ENCODE measurements around the gene SLC16A10.
"Not testable (repeated sequence)": the region's sequence is repeated elsewhere in the genome, so short reads cannot be mapped to it uniquely, and the experiment has no call there.

SLC16A10 gene

GRCh38 chr6:111183702-111184517 is 96.6 kb downstream of the SLC16A10 start:
- Histone ChIP-seq H3K9me3 (ENCODE audit: control insufficient read depth, low read length) (no peaks in the 10 kb centered on the region), H3K4me3 (ENCODE audit: insufficient read depth, low read depth, low read length) (no peak overlapping the region), H3K36me3 (ENCODE audit: control insufficient read depth, insufficient read depth, low read length) (no peaks in the 10 kb centered on the region), H3K27me3 (ENCODE audit: control insufficient read depth, insufficient read depth, low read length, poor library complexity, severe bottlenecking) (no peaks in the 10 kb centered on the region), H3K4me1 (ENCODE audit: control insufficient read depth, insufficient read depth, low read length) (no peaks in the 10 kb centered on the region), H3K27ac (ENCODE audit: insufficient read depth, low read depth, low read length, poor library complexity, severe bottlenecking) (no peak overlapping the region)
- 86 to 88% methylated on average over 5 of the region's 5 CpGs for WGBS, 2 experiments

DNA sequence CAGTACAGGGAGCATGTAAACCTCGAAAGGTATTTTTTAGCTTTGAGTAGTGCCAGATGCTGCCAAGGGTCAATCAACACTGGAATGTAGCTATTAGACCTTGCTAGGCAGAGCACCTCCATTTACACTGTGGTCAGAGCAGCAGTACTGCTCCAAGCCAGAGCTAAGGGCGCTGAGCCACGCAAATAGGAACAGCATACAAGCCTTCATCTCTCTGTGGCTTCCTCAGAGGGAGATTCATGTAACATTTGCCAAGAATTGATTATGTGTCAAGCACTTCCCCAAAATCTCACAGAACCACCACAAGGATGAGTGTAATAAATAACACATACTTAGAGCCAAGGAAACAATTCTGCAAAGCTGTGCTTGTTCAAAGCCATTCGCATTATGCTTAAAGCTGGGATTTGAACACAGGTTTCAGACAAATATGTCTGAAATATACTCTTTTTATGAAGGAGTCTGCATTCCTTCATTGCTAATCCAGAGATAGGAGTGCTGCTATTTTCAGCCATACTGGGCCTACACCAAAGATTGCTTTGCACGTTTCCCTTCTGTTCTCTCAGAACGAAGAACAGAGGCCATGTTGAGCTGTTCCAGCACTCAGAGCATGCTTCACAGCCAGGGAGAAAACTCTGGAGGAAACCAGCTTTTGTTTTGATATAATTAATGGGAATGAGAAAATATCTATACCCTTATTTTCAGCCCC is 97.7 kb downstream of the SLC16A10 start:
- 92 to 94% methylated on average over 6 of the region's 6 CpGs for WGBS, 2 experiments

DNA sequence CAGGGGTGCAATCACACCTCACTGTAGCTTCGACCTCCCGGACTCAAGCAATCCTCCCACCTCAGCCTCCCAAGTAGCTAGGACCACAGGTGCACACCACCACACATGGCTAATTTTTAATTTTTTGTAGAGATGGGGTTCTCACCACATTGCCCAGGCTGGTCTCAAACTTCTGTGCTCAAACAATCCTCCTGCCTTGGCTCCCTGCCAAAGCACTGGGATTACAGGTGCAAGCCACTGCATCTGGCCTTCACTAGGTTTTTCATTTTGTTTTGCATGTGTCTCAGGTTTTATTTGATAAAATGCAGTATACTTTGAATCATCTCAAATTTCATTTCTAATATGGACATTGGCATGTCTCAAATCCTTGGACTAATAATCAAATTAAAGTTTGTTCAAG is 98.7 kb downstream of the SLC16A10 start:
- WGBS, 2 experiments = 94 to 96% methylated on average over 2 of the region's 2 CpGs

More for the DNA sequence above, 97.7 kb downstream of the SLC16A10 start:
- Histone ChIP-seq H3K36me3 (ENCODE audit: control insufficient read depth, insufficient read depth, low read length) (no peaks in the 10 kb centered on the region), H3K4me1 (ENCODE audit: control insufficient read depth, insufficient read depth, low read length) (no peaks in the 10 kb centered on the region), H3K4me3 (ENCODE audit: insufficient read depth, low read depth, low read length) (no peak overlapping the region), H3K9me3 (ENCODE audit: control insufficient read depth, low read length) (no peaks in the 10 kb centered on the region), H3K27ac (ENCODE audit: insufficient read depth, low read depth, low read length, poor library complexity, severe bottlenecking) (no peak overlapping the region), H3K27me3 (ENCODE audit: control insufficient read depth, insufficient read depth, low read length, poor library complexity, severe bottlenecking) (no peaks in the 10 kb centered on the region)

GRCh38 chr6:111187874-111188273 is 100.6 kb downstream of the SLC16A10 start:
- Histone ChIP-seq H3K9me3 (ENCODE audit: control insufficient read depth, low read length) (peaks cover 2% of the 10 kb centered on the region), H3K4me3 (ENCODE audit: insufficient read depth, low read depth, low read length) (no peak overlapping the region), H3K4me1 (ENCODE audit: control insufficient read depth, insufficient read depth, low read length) (no peaks in the 10 kb centered on the region), H3K27me3 (ENCODE audit: control insufficient read depth, insufficient read depth, low read length, poor library complexity, severe bottlenecking) (no peaks in the 10 kb centered on the region), H3K27ac (ENCODE audit: insufficient read depth, low read depth, low read length, poor library complexity, severe bottlenecking) (no peak overlapping the region), H3K36me3 (ENCODE audit: control insufficient read depth, insufficient read depth, low read length) (no peaks in the 10 kb centered on the region)
- 100% methylated on average over 1 of the region's 1 CpG for WGBS, 2 experiments

More for the DNA sequence above, 98.7 kb downstream of the SLC16A10 start:
- Histone ChIP-seq H3K9me3 (ENCODE audit: control insufficient read depth, low read length) (no peaks in the 10 kb centered on the region), H3K4me1 (ENCODE audit: control insufficient read depth, insufficient read depth, low read length) (no peaks in the 10 kb centered on the region), H3K4me3 (ENCODE audit: insufficient read depth, low read depth, low read length) (no peak overlapping the region), H3K27ac (ENCODE audit: insufficient read depth, low read depth, low read length, poor library complexity, severe bottlenecking) (no peak overlapping the region), H3K27me3 (ENCODE audit: control insufficient read depth, insufficient read depth, low read length, poor library complexity, severe bottlenecking) (no peaks in the 10 kb centered on the region), H3K36me3 (ENCODE audit: control insufficient read depth, insufficient read depth, low read length) (no peaks in the 10 kb centered on the region)

DNA sequence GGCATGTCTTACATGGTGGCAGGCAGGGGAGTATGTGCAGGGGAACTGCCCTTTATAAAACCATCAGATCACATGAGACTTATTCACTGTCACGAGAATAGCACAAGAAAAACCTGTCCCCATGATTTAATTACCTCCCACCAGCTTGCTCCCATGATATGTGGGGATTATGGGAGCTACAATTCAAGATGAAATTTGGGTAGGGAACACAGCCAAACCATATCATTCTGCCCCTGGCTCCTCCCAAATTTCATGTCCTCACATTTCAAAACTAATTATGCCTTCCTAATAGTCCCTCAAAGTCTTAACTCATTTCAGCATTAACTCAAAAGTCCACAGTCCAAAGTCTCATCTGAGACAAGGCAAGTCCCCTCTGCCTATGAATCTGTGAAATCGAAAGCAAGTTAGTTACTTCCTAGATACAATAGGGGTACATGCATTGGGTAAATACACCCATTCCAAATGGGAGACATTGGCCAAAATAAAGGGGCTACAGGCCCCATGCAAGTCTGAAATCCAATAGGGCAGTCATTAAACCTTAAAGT is 102.4 kb downstream of the SLC16A10 start:
- H3K4me3 ChIP-seq (ENCODE audit: insufficient read depth, low read depth, low read length); H3K36me3 ChIP-seq (ENCODE audit: control insufficient read depth, insufficient read depth, low read length); H3K27ac ChIP-seq (ENCODE audit: insufficient read depth, low read depth, low read length, poor library complexity, severe bottlenecking); H3K9me3 ChIP-seq (ENCODE audit: control insufficient read depth, low read length); H3K27me3 ChIP-seq (ENCODE audit: control insufficient read depth, insufficient read depth, low read length, poor library complexity, severe bottlenecking); H3K4me1 ChIP-seq (ENCODE audit: control insufficient read depth, insufficient read depth, low read length): not testable (repeated sequence)
- 81 to 87% methylated on average over 1 to 2 of the region's 2 CpGs for WGBS, 2 experiments

DNA sequence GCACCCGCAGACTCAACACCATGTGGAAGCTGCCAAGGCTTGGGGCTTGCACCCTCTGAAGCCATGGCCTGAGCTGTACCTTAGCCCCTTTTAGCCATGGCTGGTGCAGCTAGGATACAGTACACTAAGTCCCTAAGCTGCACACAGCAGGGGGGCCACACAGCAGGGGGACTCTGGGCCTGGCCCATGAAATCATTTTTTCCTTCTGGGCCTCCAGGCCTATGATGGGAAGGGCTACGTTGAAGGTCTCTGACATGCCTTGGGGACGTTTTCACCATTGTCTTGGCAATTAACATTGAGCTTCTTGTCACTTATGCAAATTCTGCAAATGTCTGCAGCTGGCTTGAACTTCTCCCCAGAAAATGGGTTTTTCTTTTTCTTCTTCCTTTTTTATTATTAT is 103.3 kb downstream of the SLC16A10 start:
- WGBS, 2 experiments = 90 to 97% methylated on average over 3 of the region's 3 CpGs

DNA sequence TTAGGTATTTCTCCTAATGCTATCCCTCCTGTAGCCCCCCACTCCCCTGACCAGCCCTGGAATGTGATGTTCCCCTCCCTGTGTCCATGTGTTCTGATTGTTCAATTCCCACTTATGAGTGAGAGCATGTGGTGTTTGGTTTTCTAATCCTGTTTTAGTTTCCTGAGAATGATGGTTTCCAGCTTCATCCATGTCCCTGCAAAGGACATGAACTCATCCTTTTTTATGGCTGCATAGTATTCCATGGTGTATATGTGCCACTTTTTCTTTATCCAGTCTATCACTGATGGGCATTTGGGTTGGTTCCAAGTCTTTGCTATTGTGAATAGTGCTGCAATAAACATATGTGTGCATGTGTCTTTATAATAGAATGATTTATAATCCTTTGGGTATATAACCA is 103.8 kb downstream of the SLC16A10 start:
- not testable (repeated sequence) for H3K4me3 ChIP-seq (ENCODE audit: insufficient read depth, low read depth, low read length); H3K36me3 ChIP-seq (ENCODE audit: control insufficient read depth, insufficient read depth, low read length); H3K4me1 ChIP-seq (ENCODE audit: control insufficient read depth, insufficient read depth, low read length); H3K9me3 ChIP-seq (ENCODE audit: control insufficient read depth, low read length); H3K27me3 ChIP-seq (ENCODE audit: control insufficient read depth, insufficient read depth, low read length, poor library complexity, severe bottlenecking); H3K27ac ChIP-seq (ENCODE audit: insufficient read depth, low read depth, low read length, poor library complexity, severe bottlenecking)

More for the DNA sequence above, 103.3 kb downstream of the SLC16A10 start:
- H3K9me3 ChIP-seq (ENCODE audit: control insufficient read depth, low read length) = peaks cover 2% of the 10 kb centered on the region
- no peaks in the 10 kb centered on the region for H3K36me3 ChIP-seq (ENCODE audit: control insufficient read depth, insufficient read depth, low read length)
- H3K27ac ChIP-seq (ENCODE audit: insufficient read depth, low read depth, low read length, poor library complexity, severe bottlenecking) = no peak overlapping the region
- no peak overlapping the region for H3K4me3 ChIP-seq (ENCODE audit: insufficient read depth, low read depth, low read length)
- H3K27me3 ChIP-seq (ENCODE audit: control insufficient read depth, insufficient read depth, low read length, poor library complexity, severe bottlenecking) = no peaks in the 10 kb centered on the region
- H3K4me1 ChIP-seq (ENCODE audit: control insufficient read depth, insufficient read depth, low read length) = no peaks in the 10 kb centered on the region

DNA sequence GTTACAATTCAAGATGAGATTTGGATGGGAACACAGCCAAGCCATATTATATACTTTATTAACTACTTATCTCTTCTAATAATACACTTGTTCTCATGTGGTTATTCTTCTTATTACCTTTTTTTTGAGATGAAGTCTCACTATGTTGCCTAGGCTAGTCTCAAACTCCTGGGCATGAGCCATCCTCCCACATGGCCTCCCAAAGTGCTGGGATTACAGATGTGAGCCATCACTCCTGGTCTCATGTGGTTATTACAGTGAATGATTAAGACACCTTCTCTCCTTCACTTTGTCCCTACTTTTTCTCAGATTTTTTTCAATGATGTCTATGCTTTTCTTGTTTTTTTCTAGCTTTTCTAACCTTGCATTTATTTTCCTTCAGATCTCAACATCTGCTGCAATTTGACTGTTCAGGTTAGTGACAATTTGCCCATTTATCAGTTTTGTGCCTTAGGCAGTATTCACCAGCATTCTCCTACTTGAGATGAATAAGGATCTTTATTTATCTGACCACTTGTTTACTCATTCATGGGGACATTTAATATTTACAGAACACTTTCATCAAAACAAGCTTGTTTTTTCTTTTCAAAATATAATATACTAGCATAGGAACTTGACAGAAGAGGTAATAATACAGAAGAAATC is 105.7 kb downstream of the SLC16A10 start:
- H3K27me3 ChIP-seq (ENCODE audit: control insufficient read depth, insufficient read depth, low read length, poor library complexity, severe bottlenecking) = no peaks in the 10 kb centered on the region
- no peaks in the 10 kb centered on the region for H3K4me1 ChIP-seq (ENCODE audit: control insufficient read depth, insufficient read depth, low read length)
- H3K36me3 ChIP-seq (ENCODE audit: control insufficient read depth, insufficient read depth, low read length) = no peaks in the 10 kb centered on the region
- no peak overlapping the region for H3K4me3 ChIP-seq (ENCODE audit: insufficient read depth, low read depth, low read length)
- peaks cover 2% of the 10 kb centered on the region for H3K9me3 ChIP-seq (ENCODE audit: control insufficient read depth, low read length)
- H3K27ac ChIP-seq (ENCODE audit: insufficient read depth, low read depth, low read length, poor library complexity, severe bottlenecking) = no peak overlapping the region

GRCh38 chr6:111195656-111196055 is 108.4 kb downstream of the SLC16A10 start:
- Histone ChIP-seq H3K27ac (ENCODE audit: insufficient read depth, low read depth, low read length, poor library complexity, severe bottlenecking) (no peak overlapping the region), H3K4me3 (ENCODE audit: insufficient read depth, low read depth, low read length) (no peak overlapping the region), H3K36me3 (ENCODE audit: control insufficient read depth, insufficient read depth, low read length) (no peaks in the 10 kb centered on the region), H3K4me1 (ENCODE audit: control insufficient read depth, insufficient read depth, low read length) (peaks cover 7% of the 10 kb centered on the region), H3K9me3 (ENCODE audit: control insufficient read depth, low read length) (peaks cover 2% of the 10 kb centered on the region), H3K27me3 (ENCODE audit: control insufficient read depth, insufficient read depth, low read length, poor library complexity, severe bottlenecking) (no peaks in the 10 kb centered on the region)

GRCh38 chr6:111198841-111199240 is 111.5 kb downstream of the SLC16A10 start:
- Histone ChIP-seq H3K36me3 (ENCODE audit: control insufficient read depth, insufficient read depth, low read length) (no peaks in the 10 kb centered on the region), H3K27me3 (ENCODE audit: control insufficient read depth, insufficient read depth, low read length, poor library complexity, severe bottlenecking) (no peaks in the 10 kb centered on the region), H3K4me1 (ENCODE audit: control insufficient read depth, insufficient read depth, low read length) (peaks cover 7% of the 10 kb centered on the region), H3K4me3 (ENCODE audit: insufficient read depth, low read depth, low read length) (no peak overlapping the region), H3K9me3 (ENCODE audit: control insufficient read depth, low read length) (no peaks in the 10 kb centered on the region), H3K27ac (ENCODE audit: insufficient read depth, low read depth, low read length, poor library complexity, severe bottlenecking) (no peak overlapping the region)
- WGBS, 2 experiments = 94% methylated on average over 3 of the region's 3 CpGs
